K562 (cell line): ENCODE measurements around the gene PADI1.

Experiments used
- MIER1 ChIP-seq: fragments of 450-650 bp; IDR thresholded peaks from 2 replicates; pipeline ENCODE4 v1.6.1; 2016; ENCODE audit warnings: antibody characterized with exemption, mild to moderate bottlenecking, low read depth
- MYC ChIP-seq, 2 experiments: fragments of 250-450 bp in 1 of 2; sonication (Bioruptor Pico) in 1 of 2; IDR thresholded peaks; 2 replicates each; pipeline versions ENCODE4 v1.5.1 to v1.6.1; 2012 to 2021; ENCODE audit warnings: low read depth in 2 of 2, borderline replicate concordance in 1 of 2, improper control_type of control experiment in 1 of 2, low read length in 1 of 2, mild to moderate bottlenecking in 1 of 2, moderate library complexity in 1 of 2
- POLR2A ChIP-seq: fragments of 450-650 bp; conservative IDR thresholded peaks from 2 replicates; pipeline ENCODE4 v1.6.1; 2016
- PTBP1 ChIP-seq: fragments of 200-400 bp; formaldehyde crosslinking; IDR thresholded peaks from 2 replicates; pipeline ENCODE4 v1.6.1; 2017; ENCODE audit warnings: low read depth, low read length
- TAF1 ChIP-seq: IDR thresholded peaks from 2 replicates; pipeline ENCODE4 v1.6.1; 2011; ENCODE audit warnings: mild to moderate bottlenecking, low read length, moderate library complexity; ENCODE audit not compliant: insufficient read depth, control insufficient read depth, severe bottlenecking; ENCODE audit errors: extremely low read depth
- ZNF217 ChIP-seq: sonication (generic); formaldehyde crosslinking; IDR thresholded peaks from 2 replicates; pipeline ENCODE4 v1.8.0; 2022; ENCODE audit warnings: mild to moderate bottlenecking, missing genetic modification reagents
- ZNF232 ChIP-seq: sonication (generic); formaldehyde crosslinking; IDR thresholded peaks from 2 replicates; pipeline ENCODE4 v1.8.0; 2022; ENCODE audit warnings: mild to moderate bottlenecking, missing genetic modification reagents
- TF ChIP-seq, protein P1 (sequence below): sonication (generic); formaldehyde crosslinking; IDR thresholded peaks from 2 replicates; pipeline ENCODE4 v1.9.0; 2022; ENCODE audit warnings: mild to moderate bottlenecking, missing genetic modification reagents
- TF ChIP-seq, protein P2 (sequence below): fragments of 450-650 bp; conservative IDR thresholded peaks from 2 replicates; pipeline ENCODE4 v1.6.1; 2016; ENCODE audit warnings: missing genetic modification characterization, low read depth, mild to moderate bottlenecking, missing compliant biosample characterization, moderate library complexity
- TF ChIP-seq, protein P3 (sequence below): fragments of 450-650 bp; conservative IDR thresholded peaks from 2 replicates; pipeline ENCODE4 v1.6.1; 2016; ENCODE audit warnings: missing genetic modification characterization, low read depth, mild to moderate bottlenecking, control low read depth, missing compliant biosample characterization

DNA sequence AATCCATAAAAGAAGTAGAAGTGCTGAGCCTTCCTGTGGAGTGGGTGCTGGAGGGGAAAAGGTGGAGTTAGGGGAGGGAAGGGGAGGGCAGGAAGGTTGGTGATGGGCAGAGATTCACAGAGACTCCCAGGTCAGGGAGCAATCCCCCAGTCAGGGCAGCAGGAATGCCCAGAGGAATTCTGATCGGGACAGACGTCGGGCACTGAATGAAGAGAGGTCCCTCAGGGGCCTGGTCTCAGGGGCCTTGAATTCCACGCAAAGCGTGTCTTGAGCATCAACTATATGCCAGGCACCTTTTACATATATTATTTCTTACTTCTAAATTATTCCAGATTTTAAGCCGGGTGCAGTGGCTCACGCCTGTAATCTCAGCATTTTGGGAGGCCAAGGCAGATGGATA is 7.2 kb upstream of the PADI1 start:
- TF ChIP-seq MYC (IDR thresholded peaks at IDR 0.05; ENCODE audit: low read depth, low read length) (no peak), MYC (CRISPR knock-in tag; IDR thresholded peaks at IDR 0.05; ENCODE audit: borderline replicate concordance, low read depth) (no peak), ZNF217 (no peak), POLR2A (no peak), PTBP1 (no peak), TAF1 (no peak), MIER1 (no peak), ZNF232 (CRISPR knock-in tag) (no peak)
- TF ChIP-seq, protein P1, sequence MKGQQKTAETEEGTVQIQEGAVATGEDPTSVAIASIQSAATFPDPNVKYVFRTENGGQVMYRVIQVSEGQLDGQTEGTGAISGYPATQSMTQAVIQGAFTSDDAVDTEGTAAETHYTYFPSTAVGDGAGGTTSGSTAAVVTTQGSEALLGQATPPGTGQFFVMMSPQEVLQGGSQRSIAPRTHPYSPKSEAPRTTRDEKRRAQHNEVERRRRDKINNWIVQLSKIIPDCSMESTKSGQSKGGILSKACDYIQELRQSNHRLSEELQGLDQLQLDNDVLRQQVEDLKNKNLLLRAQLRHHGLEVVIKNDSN: no peak
- TF ChIP-seq, protein P2, sequence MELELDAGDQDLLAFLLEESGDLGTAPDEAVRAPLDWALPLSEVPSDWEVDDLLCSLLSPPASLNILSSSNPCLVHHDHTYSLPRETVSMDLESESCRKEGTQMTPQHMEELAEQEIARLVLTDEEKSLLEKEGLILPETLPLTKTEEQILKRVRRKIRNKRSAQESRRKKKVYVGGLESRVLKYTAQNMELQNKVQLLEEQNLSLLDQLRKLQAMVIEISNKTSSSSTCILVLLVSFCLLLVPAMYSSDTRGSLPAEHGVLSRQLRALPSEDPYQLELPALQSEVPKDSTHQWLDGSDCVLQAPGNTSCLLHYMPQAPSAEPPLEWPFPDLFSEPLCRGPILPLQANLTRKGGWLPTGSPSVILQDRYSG (tag): no peak
- TF ChIP-seq, protein P3, sequence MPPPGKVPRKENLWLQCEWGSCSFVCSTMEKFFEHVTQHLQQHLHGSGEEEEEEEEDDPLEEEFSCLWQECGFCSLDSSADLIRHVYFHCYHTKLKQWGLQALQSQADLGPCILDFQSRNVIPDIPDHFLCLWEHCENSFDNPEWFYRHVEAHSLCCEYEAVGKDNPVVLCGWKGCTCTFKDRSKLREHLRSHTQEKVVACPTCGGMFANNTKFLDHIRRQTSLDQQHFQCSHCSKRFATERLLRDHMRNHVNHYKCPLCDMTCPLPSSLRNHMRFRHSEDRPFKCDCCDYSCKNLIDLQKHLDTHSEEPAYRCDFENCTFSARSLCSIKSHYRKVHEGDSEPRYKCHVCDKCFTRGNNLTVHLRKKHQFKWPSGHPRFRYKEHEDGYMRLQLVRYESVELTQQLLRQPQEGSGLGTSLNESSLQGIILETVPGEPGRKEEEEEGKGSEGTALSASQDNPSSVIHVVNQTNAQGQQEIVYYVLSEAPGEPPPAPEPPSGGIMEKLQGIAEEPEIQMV (tag): no peak
